Stimulated activated CD4-positive, alpha-beta T cell treated with anti-CD3 and anti-CD28 coated beads, Interleukin-15, amount 100 ng/mL, for 1 hour (primary cell): ENCODE measurements around the gene ACTR3.

ENCODE experiments used
- DNase-seq, 2 donors: peaks; one replicate each; pipeline ENCODE4 v3.0.0-alpha.2; 2020; ENCODE audit warnings: low read depth in 1 of 2, low spot score in 1 of 2

The ACTR3 gene

DNA sequence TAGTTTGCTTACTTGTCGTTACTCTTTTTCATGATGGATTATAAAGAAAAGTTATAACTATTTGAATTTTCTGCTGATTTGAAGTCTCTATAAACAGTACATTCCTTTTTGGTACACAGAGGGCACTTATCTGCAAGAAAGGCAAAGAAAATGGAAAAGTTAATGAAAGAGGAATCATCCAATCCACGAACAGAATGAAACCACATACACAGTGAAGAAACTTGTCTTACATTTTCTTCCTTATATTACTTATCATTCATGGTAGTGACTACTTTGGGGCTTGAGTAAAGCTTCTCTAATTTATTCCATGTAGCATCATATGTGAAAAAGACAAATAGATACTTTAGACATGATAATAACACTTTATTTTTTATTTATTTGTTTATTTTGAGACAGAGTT, 14.8 kb upstream of the ACTR3 start:
- DNase-seq: no peak

DNA sequence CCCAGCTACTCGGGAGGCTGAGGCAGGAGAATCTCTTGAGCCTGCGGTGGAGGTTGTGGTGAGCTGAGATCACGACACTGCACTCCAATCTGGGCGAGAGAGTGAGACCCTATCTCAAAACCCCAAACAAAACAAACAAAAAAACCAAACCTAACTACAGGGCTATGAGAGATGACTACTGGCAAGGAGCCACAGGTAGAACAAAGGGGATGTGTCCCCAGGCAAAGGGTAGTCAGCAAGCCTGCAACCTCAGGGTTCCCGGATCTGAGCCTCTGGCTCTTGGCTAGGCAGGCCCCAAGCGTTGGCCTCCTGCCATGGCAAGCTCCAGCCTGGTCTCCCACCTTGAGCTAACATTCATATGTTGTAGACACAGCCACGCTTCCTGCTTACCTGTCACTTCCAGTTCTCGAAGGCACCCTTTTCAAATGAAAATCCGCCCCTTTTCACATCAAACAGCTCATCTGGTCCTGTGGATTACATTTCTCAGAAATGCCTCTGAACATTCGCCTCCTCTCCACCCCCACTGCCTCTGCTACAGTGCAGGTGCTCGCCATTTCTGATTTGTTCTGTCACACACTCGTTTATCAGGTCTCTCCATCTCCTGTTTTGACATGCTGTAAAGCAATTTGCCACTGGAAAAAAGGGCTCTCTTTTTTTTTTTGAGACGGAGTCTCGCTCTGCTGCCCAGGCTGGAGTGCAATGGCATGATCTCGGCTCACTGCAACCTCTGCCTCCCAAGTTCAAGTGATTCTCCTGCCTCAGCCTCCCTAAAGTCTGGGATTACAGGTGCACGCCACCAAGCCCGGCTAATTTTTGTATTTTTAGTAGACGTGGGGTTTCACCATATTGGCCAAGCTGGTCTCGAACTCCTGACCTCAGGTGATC, 13.1 kb upstream of the ACTR3 start:
- peak; percentile 26 to 55 for DNase-seq

DNA sequence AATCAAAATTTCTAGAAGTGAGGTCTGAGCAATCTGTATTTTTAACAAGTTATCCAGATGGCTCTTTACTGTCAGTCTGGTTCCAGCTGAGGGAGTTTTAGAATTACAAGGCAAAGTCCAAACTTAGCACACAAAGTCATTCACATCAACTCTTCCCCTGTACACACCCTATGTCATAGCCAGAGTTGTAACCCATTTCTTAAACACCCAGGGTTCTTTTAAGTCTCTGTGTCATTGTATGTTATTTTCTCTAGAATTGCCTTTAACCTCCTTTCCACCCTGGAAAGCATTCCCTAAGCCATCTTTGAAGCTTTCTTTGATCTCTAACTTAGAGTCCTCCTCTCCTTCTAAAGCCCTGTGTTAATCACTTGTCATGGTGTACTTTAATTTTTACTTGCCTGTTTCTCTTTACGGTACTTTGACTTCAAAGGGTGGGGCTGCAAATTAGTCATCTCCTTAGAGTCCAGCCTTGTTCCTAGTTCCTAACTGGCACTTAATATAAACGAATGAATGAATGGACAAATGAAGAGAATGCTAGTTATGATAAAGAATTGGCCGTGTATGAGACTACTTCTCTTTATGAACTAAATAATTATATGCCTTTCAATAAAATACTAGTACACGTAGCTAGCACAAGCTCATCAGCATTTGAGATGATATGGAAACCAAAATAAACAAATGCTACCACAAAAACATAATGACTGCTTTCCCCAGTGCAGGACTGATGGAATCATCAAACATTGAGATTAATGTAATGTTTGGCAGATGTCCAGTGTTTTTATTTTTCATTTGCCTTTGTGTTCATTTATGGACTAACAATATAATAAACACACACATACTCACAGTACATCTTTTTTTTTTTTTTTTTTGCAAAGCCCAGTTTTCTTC, 11.9 kb upstream of the ACTR3 start:
- no peak for DNase-seq

DNA sequence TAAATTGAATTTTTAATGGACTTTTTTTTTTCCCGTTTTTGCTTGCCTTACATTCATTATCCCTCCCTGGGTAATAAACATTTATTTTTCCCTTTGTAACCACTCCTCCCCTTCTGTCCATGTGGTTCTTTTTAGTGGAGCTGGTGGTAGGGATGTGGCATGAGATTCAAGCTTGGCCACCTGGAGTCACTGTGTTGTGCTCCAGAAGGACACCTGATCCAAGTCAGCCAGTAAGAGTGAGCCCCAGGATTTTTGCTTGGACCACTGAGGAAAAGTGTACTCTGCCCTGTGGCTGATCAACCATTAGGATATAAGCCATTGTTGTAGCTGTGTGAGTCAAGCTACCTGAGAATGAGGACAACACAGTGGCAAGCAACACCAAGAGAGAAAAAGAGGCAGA, 11.1 kb upstream of the ACTR3 start:
- DNase-seq: no peak

DNA sequence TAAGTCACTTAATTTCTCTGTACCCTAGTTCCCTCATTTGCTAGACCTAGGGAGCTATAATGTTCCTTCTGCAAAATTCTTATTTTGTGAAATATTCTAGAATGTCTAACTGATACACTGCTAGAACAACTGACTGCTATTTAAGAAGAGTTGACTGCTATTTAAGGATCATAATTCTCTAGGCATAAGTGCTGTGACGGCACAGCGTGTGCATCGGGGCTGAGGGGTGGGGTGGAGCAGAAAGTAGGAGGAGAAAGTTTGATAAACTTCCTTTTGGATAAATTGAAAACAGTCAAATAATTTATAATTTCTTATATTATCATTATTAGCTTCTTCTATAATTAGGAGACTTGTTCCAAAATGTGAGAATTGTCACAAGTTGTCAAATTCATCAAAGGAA, 10.4 kb upstream of the ACTR3 start:
- no peak for DNase-seq

DNA sequence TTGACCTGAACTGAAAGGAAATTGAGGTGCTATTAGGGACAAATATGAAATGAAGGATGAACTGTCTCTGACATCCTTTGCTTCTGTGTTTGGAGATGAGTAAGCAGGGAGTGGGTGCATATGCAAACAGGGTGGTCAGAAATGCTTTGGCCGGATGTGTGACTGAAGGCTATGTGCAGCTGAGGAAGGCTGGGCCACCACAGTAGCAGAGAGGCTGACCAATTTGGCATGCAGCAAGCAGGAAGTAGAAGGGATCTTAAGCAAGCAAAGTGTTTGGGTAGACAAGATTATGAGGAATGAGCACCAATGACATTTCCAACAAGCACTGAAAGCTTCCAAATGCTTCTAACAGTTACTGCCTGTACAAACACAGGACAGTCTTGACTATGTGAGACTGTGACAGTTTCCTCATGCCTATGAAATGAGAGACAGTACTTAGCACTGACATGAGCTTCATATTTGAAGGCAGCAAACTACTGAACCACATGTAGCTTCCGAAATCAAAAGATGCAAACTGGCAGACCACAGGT, 3.3 kb upstream of the ACTR3 start:
- no peak for DNase-seq

DNA sequence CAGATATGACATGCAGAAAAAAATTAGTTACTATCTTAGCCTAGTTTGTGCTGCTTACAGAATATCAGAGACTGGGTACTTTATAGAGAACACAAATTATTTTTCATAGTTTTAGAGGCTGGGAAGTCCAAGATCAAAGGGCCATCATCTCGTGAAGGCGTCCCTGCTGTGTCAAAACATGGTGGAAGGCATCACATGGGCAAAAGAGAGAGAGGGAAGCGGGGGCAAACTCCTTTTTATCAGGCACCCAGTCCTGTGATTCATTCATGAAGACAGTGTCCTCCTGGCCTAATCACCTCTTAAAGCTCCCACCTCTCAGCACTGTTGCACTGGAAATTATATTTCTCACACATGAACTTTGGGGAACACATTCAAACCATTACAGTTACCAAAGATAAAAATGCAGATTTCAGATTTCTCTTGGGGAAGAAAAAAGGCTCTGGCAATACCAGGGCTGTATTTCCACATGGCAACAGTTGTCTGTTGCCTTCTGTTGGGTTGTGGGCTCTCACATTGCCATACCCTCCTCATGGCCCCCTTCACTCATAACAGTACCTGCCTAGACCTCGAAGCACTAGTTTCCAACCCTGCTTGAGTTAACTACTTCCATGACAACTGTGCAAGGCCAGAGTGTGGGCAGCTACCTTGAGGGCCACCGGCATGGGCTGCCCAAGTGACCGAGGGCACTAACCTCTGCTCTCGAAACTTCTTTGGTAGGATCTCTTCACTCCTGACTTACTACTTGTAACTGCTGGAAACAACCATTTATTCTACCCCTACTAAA, 2.7 kb upstream of the ACTR3 start:
- no peak for DNase-seq

- DNase-seq: no peak
Measured at GRCh38 chr2:113888641-113889470, 1.0 kb upstream of the ACTR3 start.

DNA sequence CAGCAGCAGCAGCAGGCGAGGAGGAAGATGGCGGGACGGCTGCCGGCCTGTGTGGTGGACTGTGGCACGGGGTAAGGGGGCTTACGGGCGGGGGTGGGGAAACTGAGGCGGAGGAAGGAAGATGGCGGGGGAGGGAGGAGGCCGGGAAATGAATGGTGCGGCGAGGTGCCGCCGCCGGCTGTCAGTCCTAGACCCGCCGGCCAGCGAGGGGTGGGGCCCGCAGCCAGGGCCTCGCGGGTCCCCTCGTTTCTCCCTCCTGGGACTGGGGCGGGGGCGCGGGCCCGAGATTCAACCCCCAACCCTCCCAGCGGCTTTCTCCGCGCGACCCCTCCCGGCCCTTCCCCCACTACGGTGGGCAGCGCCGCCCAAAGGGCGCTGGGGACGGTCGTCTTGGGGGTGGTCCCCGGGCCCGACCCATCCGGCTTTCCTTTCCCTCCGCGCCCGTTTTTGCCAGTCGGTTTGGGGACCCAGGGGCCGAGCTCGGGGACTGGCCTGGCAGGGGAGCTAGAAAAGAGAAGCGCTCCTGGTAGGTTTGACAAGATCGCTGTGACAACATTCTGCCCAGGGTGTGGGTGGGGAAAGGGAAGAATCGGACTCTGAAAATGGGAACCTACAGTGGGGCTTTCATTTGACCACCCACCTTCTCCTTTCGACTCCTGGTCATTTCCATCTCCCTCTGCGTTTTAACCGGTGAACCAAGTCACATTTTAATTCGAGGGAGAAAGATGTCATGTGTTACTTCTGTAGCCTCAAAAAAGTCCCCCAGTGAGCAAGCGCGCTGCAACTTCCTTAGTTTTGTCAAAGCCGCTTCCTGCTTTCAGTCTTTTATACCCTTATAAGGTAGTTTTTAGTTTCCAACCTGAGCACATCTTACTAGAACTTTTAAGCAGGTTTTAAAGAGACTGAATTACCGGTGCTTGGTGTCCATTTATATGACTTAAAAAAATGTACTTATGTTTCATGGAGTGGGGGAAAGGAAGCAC, 655 bp downstream of the ACTR3 start:
- peak; percentile 53 to 56 for DNase-seq

GRCh38 chr2:113891265-113891959, 1.5 kb downstream of the ACTR3 start:
- DNase-seq: no peak

DNA sequence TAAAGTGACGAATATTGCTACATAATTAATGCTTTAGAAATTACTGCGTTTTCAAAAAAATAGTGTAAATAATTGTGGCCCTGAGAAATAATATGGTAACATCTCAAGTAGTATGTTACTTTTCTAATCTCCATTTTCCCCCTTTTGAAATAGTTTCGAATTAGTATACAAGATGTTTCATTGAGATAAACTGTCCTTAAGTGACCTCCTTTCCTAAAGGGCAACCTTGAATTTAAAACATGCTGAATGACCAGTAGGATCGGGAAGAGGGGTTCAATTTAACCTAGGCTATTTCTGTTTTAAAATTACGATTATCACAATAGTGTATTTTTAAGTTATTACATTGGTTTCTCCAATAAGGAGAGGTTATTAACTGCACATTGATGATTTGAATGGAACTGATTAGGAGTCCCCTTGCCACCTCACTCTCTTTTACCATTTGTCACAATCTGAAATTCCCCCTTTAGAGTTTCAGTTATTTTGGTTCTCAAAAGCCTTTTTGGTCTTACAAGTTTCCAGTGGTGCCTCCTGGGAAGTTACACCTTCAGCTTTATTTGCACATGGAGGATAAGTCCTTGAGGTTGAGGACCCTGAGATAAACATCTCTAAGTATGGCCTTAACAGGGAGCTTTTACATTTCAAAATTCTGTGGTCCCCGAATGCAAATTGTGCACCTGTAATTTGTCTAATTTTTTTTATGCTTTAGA, 2.3 kb downstream of the ACTR3 start:
- DNase-seq: no peak

DNA sequence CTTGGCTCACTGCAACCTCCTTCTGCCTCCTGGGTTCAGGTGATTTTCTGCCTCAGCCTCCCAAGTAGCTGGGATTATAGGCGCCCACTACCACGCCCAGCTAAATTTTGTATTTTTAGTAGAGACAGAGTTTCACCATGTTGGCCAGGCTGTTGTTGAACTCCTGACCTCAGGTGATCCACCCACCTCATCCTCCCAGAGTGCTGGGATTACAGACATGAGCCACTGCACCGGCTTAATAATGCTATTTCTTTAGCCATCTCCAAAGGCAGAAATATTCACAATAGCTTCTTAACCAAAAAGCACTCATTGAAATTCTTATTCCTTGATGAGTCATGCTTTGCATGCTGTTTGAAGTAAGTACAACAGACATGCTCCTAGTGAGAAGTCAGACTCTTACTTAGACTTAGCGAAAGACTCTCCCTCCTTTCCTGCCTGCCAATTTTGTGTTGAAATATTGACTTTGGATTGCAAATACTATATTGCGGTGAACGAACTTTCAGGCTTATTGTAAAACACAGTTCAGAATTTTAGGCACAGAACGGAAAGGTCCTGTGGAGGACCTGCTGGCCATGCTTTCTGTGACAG, 4.4 kb downstream of the ACTR3 start:
- DNase-seq: no peak

- no peak for DNase-seq
Measured at GRCh38 chr2:113895301-113895700, 5.4 kb downstream of the ACTR3 start.

GRCh38 chr2:113895819-113896563, 6.1 kb downstream of the ACTR3 start:
- no peak for DNase-seq

GRCh38 chr2:113896791-113897190, 6.9 kb downstream of the ACTR3 start:
- no peak for DNase-seq

DNA sequence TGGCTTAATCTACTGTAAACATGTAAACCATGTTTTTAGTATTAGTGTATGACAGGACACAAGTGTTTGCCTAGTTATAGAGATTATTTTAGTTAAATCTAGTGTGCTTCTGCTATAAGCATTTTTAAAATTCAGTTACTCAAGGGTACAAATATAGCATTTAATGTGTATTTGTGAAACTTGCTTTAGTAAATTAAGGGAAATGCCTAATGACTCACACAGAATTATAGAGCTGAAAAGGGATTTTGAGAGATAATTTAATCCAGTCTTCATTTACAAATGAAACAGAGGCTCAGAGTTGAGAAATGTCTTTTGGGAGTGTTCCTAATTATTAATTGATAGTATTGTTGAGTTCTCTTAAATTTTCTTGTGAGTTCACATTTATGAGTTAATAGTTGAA, 8.2 kb downstream of the ACTR3 start:
- no peak for DNase-seq

DNA sequence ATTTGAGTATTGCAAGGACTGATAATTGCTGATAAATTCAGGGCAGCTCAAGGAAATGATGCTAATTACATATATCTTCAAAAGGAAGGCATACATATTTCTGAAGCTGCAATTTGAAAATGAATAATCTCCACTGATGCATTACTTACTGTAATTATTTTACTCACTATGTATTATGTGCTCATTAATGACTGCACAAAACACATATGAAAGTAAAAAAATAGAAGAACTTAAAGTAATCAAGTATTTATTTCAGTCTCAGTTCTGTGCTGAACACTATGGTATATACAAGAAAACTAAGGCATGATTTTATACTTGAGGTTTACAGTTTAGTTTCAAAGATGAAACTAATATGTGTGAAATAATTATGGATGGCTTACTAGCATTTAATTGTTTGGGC, 9.3 kb downstream of the ACTR3 start:
- DNase-seq: no peak
